DMS79 (cell line): ENCODE data around the gene CHCHD6.

ENCODE experiments used
- DNase-seq: peaks from one replicate; lab custom pipeline; 2025; lab: John Stamatoyannopoulos, UW

Gene CHCHD6

DNA sequence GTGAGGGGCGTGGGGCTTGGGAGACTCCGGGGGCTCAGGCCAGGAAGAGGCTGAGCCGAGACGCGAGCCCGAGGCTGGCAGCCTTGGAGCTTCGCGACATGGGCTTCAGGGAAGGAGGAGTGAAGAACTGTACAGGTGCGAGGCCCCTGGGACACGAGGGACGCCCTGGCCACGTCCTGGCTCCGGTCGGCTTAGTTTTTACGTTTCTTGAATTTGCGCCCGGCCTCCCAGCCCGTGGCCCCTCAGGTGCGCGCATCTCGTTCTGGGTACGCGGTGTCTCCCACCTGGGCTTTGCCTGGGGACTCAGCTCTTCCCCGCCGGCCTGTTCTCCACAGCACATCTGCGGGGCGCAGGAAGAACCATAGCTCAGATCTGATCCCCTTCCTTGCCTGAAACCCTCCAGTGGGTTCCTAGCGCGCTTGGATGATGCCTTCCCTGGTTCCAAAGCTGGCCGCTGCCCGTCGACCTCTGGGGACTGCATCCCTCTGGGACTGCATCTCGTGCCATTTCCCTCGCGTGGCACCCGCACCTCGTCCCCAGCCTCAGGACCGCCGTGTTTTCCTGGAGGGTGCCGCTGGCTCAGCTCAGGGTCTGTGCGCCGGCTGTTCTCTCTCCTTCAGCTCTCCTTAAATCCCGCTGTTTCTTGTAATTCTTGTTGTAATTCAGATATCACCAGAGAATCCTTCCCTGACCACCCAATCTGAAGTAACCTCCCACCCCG lies 614 bp downstream of the CHCHD6 start:
- no peak for DNase-seq

DNA sequence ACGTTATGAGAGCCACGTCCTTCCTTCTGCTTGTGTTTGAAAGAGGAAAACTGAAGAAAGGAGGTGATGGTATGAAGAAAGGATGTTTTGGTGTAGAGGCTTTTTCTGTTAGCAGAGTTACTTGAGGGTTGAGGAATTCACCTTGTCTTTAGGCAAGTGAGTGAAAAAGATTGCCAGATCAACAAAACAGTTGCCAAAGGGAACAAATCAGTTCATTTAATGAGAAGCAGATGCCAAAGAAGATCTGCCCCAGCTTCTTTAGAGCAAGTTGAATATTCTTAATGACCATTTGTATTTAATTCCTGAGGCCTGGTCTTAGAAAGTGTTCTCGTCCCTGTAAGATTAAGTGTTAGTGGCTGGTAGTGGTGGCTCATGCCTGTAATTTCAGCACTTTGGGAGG lies 2.6 kb downstream of the CHCHD6 start:
- DNase-seq = no peak

- no peak for DNase-seq
Observed at GRCh38 chr3:126711121-126711760, 7.2 kb downstream of the CHCHD6 start.

DNA sequence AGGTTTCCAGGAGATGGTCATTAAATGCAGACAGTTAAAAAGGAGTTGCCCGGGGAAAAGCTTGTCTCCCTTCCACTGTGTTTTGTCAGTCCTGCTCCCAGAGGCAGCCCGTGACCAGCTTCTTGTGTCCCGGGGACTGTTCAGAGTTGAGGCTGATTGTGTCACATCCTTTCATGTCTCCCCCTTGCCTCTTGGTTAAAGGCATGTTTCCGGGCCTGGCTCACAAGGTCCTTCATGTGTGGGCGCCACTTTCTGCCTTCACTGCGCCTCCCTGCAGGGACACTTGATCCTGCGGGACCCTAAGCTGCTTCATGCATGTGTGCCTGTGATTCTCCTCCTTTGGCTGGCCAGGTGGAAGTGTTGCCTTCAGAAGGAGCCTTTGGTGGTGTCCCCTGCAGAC lies 9.2 kb downstream of the CHCHD6 start:
- DNase-seq = no peak

DNA sequence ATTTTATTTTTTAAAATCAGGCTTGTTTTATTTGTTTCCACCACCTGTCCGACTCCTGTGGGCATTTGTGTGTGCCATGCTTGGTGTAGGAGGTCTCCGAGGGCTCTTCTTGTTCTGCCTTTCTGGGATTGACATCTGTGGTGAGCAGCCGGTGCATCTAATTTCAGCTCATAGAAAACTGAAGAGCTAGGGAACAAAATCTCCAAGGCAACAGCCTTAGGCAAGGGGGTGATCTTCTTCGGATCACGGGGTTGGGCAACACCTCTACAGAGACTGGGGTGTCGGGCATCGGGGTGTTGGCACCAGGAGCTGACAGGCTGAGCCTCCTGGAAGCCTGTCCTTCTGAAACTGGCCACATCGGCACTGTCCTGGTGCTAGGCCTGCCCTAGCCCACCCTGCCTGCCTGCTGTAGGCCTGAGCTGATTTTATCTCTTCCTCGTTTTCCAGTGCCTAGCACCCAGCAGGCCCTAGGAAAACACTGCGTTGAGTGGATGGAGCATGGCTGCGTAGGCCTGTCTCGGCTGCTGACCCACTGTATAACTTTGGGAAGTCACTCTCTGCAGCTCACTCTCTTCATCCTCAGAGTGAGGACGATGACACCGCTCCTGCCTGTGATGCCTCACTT lies 10.3 kb downstream of the CHCHD6 start:
- DNase-seq = no peak

GRCh38 chr3:126714921-126715320 lies 10.9 kb downstream of the CHCHD6 start:
- DNase-seq = no peak

DNA sequence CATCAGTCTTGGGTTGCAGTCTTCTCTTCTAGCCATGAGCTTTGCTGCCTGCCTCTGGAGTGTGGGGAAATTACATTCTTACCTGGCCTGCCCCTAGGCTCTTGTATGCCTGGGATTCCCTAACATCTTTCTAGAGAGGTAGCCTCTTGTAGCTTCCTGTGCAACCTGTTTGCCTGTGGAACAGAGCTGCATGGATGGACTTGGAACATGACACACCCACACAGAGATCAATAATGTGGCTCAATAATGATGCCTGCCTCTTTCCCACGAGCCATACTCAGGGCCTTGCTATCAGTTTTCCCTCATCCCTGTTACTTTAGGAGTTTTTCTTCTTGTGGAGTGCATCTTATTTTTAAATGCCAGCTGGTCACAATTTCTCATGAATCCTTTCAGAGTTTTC lies 11.4 kb downstream of the CHCHD6 start:
- no peak for DNase-seq

DNA sequence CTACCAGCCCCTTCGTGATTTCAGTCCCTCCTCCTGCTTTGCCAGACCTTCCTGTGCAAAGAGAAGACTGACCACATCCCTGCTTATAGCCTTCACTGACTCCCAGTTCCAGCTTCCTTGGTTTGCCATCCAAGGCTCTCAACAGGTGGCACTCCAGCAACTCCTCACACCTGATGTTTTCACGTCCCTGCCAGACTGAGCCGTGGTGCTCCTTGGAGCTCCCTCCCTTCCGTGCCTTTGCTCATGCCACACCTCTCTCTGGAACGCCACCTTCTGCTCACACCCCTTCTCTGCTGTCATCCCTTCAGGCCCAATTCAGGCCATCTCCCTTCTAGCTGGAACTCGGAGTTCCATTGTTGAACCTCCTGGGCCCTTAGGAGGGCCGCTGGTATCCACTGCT lies 12.0 kb downstream of the CHCHD6 start:
- DNase-seq = no peak

GRCh38 chr3:126718561-126719445 lies 14.8 kb downstream of the CHCHD6 start:
- no peak for DNase-seq

DNA sequence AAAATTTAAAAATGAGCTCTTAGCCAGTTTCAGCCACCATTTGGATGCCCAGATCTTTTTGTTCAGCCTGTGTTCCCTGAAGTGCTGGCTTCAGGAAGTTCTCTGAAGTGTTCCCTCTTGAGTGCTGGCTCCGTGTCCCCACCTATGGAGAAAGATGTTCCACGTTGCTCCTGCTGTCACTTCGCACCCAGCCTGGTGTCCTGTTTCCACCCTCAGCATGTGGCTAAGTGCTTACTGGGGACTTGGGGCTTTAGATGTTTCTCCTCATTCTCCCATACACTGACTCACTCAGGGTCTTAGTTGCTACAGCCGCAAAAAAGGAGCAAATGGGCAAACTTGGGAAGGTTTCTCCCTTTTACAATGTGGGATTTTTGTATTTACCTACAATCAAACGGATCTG lies 16.6 kb downstream of the CHCHD6 start:
- DNase-seq = no peak

DNA sequence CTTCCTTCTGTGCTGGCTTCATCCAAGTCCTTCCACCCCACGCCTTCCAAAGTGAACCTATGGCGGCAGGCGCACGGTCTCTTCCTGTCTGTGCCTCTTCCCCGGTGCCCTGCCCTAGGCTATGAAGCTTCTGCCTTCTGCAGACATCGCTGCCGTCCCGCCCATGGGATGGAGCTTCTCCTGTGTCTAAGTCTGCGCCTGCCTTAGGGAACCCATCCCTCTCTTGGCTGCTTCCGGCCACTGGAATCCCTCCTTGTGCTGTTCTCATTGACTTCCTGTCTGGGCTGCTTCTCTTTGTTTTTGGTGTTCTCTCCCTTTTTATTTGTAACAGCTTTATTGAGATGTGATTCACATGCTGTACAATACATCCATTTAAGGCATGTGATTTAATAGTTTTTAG lies 17.2 kb downstream of the CHCHD6 start:
- DNase-seq = no peak

GRCh38 chr3:126723237-126723636 lies 19.2 kb downstream of the CHCHD6 start:
- no peak for DNase-seq

DNA sequence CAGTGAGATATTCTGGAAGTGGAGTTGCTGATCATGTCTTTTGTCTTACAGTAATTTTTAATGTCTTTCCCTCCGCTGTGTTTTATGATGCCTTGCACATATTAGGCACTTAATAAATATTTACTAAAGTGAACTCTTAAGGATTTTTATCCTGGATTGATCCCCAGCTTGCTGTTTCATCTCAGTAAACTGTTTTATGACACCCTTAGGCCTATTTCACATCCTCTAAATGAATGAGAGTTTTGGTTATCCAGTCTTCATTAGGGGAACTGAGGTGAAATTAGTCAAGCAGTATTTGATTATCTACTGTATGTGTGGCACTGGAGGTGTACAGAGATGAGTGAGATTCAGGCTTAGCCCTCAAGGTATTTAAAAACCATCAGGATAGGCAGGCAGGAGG lies 19.8 kb downstream of the CHCHD6 start:
- no peak for DNase-seq

DNA sequence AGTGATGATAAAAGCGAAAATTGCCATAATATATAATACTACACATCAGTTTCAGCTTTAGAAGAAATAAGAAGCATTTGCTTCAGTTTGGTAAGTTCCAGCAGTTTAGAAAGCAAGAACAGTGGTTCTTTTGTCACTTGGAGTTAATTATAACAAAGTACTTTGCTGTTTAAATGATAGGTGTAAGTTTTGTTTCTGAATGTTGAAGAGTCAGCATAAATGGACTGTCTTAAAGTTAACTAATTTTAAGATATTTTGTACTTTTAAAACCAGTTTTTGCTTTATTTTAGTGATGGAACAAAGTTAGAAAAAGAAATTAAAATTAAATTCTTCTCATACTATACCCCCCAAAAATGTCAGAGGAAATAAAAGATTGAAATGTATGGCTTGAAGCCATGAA lies 24.6 kb downstream of the CHCHD6 start:
- DNase-seq = no peak

GRCh38 chr3:126730376-126730775 lies 26.3 kb downstream of the CHCHD6 start:
- no peak for DNase-seq

- DNase-seq = no peak
Observed at GRCh38 chr3:126731044-126731443, 27.0 kb downstream of the CHCHD6 start.

DNA sequence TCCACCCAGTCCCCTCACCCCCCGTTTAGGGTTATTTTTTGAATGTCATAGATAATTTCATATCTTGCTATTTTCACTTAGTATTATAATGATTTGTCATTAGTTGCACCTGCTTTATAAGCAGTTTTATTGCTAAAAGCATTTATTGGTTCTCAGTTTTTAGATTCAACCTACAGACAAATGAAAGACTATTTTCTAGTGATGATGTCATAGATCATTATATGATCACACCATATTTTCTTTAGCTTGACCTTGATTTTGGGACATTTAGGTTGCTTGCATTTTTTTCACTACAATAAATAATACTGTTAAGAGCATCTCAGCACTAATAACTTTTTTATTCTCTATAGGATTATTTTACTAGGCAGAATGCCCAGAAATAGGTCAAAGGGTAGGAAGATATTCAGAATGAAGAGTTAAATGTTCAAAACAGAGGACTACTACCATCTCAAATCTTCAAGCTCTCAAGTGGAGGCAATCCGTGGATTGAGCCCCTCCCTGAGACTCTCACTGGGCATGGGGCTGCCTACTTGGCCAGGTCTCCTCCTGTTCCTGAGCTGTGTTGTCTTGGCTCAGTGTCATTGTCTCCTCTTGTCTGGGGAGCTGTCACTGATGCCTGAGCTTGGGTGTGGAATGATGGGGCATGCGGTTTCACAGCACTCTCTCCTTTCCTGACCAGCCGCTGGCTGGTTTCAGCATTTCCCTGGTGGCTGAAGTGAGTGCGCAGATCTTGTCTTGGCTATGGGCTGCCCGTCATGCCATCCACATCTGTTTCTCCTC lies 28.4 kb downstream of the CHCHD6 start:
- DNase-seq = no peak

DNA sequence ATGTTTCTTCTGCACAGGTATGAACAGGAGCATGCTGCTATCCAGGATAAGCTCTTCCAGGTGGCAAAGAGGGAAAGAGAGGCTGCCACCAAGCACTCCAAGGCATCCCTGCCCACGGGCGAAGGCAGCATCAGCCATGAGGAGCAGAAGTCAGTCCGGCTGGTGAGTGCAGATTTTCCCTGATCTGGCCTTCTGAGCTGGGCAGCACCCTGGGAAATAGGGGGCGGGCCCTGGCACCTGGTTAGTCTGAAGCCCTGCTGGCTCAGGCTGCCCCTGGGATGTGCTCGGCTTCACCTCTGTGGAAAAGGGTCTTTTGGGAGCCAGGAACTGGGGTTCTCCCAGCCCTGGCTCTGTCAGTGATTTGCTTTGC lies 29.0 kb downstream of the CHCHD6 start:
- DNase-seq = no peak

- no peak for DNase-seq
Observed at GRCh38 chr3:126734106-126734723, 30.2 kb downstream of the CHCHD6 start.

GRCh38 chr3:126737527-126737926 lies 33.5 kb downstream of the CHCHD6 start:
- DNase-seq = no peak

DNA sequence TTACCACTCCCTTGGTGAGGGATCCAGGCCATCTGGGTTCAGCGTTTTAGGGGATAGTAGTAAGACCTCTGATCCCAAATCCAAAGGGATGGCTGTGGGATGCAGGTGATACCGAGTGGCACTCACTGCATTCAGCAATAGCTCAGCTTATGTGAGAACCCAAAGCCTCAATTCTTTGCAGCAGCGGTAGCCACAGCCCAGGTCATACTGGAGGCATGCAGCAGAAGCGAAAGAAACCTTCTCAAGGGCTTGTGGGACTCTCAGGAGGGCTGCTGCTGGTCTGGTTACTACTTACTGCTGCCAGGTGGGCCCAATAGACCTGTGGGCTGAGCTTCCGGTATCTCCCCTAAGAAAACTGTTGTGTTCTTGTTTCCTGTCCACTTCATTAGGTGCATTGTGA lies 38.0 kb downstream of the CHCHD6 start:
- no peak for DNase-seq
